ENCODE results near the gene ST3GAL2. TPM values are rescaled to one million over a fixed set of nuclear protein-coding genes. Genes with fewer than 3 reads are reported as not detected.

The ST3GAL2 gene
- total and polyA plus RNA-seq, 2 of the 4 experiments (the other 2 are of a cell fraction) = 17.4 to 17.7 TPM

- no peak for TF ChIP-seq CTCF (conservative IDR thresholded peaks at IDR 0.05; ENCODE audit: low read depth, low read length)
Measured at GRCh38 chr16:70434484-70435260, 4.2 kb downstream of the ST3GAL2 start (continued).

Data from IMR-90 (cell line).